ENCODE measurements around the gene MUC4. TPM values are rescaled to one million over a fixed set of nuclear protein-coding genes. Genes with fewer than 3 reads are reported as not detected.
A peak's percentile ranks its signal among the peaks of the same experiment; 100 is the strongest.

The MUC4 gene
- total and polyA plus RNA-seq, 9 of the 15 experiments (the other 6 are each of a cell fraction or from before 2014, with no cell fraction given): under 0.01 to 0.21 (median 0.10) TPM; not detected in 4

GRCh38 chr3:195811756-195812155, at the start of gene MUC4 (continued):
- TF ChIP-seq TBL1XR1 (IDR thresholded peaks at IDR 0.05; ENCODE audit: low read length in 2 of 2): no peak
- no peak for TF ChIP-seq NCOA4 (IDR thresholded peaks at IDR 0.05; ENCODE audit: partially characterized antibody)
- TF ChIP-seq, protein P1, sequence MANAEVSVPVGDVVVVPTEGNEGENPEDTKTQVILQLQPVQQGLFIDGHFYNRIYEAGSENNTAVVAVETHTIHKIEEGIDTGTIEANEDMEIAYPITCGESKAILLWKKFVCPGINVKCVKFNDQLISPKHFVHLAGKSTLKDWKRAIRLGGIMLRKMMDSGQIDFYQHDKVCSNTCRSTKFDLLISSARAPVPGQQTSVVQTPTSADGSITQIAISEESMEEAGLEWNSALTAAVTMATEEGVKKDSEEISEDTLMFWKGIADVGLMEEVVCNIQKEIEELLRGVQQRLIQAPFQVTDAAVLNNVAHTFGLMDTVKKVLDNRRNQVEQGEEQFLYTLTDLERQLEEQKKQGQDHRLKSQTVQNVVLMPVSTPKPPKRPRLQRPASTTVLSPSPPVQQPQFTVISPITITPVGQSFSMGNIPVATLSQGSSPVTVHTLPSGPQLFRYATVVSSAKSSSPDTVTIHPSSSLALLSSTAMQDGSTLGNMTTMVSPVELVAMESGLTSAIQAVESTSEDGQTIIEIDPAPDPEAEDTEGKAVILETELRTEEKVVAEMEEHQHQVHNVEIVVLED (CRISPR knock-in tag; IDR thresholded peaks at IDR 0.05): no peak
- no peak for TF ChIP-seq ZSCAN29 (IDR thresholded peaks at IDR 0.05)
- peak; percentile 43; the same call in 1 of the 2 replicates for TF ChIP-seq CEBPG (CRISPR knock-in tag; IDR thresholded peaks at IDR 0.05)
- TF ChIP-seq CEBPG (tag; conservative IDR thresholded peaks at IDR 0.05 in 1 of 2, IDR thresholded peaks at IDR 0.05 in 1 of 2): no peak
- TF ChIP-seq ZNF717 (CRISPR knock-in tag; IDR thresholded peaks at IDR 0.05): no peak
- no peak for TF ChIP-seq ZNF24 (IDR thresholded peaks at IDR 0.05)
- TF ChIP-seq STAG1 (CRISPR knock-in tag; IDR thresholded peaks at IDR 0.05; ENCODE audit: borderline replicate concordance): no peak
- no peak for TF ChIP-seq GATAD2A (IDR thresholded peaks at IDR 0.05)
- TF ChIP-seq CTBP1 (IDR thresholded peaks at IDR 0.05; ENCODE audit: borderline replicate concordance): peak; percentile 77
- TF ChIP-seq POLR2AphosphoS5 (IDR thresholded peaks at IDR 0.05; ENCODE audit: control insufficient read depth, insufficient read depth, low read depth, low read length): no peak
- TF ChIP-seq SMAD2 (IDR thresholded peaks at IDR 0.05; ENCODE audit: low read depth, low read length): no peak
- TF ChIP-seq ZNF57 (CRISPR knock-in tag; IDR thresholded peaks at IDR 0.05): no peak
- TF ChIP-seq FOS (IDR thresholded peaks at IDR 0.05; ENCODE audit: extremely low read depth, insufficient read length): no peak
- TF ChIP-seq, protein P2, sequence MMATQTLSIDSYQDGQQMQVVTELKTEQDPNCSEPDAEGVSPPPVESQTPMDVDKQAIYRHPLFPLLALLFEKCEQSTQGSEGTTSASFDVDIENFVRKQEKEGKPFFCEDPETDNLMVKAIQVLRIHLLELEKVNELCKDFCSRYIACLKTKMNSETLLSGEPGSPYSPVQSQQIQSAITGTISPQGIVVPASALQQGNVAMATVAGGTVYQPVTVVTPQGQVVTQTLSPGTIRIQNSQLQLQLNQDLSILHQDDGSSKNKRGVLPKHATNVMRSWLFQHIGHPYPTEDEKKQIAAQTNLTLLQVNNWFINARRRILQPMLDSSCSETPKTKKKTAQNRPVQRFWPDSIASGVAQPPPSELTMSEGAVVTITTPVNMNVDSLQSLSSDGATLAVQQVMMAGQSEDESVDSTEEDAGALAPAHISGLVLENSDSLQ (IDR thresholded peaks at IDR 0.05): peak; percentile 38
- TF ChIP-seq ZHX1 (conservative IDR thresholded peaks at IDR 0.05; ENCODE audit: low read length): no peak
- TF ChIP-seq POLR2G (IDR thresholded peaks at IDR 0.05; ENCODE audit: low read depth, low read length): 0 out of 2 replicates have a peak, but pooled peaks have one; percentile 23
- no peak for TF ChIP-seq CBFA2T3 (IDR thresholded peaks at IDR 0.05)
- TF ChIP-seq SOX6 (IDR thresholded peaks at IDR 0.05): peak; percentile 73; the same call in 1 of the 2 replicates
- TF ChIP-seq, protein P3, sequence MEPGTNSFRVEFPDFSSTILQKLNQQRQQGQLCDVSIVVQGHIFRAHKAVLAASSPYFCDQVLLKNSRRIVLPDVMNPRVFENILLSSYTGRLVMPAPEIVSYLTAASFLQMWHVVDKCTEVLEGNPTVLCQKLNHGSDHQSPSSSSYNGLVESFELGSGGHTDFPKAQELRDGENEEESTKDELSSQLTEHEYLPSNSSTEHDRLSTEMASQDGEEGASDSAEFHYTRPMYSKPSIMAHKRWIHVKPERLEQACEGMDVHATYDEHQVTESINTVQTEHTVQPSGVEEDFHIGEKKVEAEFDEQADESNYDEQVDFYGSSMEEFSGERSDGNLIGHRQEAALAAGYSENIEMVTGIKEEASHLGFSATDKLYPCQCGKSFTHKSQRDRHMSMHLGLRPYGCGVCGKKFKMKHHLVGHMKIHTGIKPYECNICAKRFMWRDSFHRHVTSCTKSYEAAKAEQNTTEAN (CRISPR knock-in tag; IDR thresholded peaks at IDR 0.05): no peak
- TF ChIP-seq, protein P4, sequence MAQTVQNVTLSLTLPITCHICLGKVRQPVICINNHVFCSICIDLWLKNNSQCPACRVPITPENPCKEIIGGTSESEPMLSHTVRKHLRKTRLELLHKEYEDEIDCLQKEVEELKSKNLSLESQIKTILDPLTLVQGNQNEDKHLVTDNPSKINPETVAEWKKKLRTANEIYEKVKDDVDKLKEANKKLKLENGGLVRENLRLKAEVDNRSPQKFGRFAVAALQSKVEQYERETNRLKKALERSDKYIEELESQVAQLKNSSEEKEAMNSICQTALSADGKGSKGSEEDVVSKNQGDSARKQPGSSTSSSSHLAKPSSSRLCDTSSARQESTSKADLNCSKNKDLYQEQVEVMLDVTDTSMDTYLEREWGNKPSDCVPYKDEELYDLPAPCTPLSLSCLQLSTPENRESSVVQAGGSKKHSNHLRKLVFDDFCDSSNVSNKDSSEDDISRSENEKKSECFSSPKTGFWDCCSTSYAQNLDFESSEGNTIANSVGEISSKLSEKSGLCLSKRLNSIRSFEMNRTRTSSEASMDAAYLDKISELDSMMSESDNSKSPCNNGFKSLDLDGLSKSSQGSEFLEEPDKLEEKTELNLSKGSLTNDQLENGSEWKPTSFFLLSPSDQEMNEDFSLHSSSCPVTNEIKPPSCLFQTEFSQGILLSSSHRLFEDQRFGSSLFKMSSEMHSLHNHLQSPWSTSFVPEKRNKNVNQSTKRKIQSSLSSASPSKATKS (CRISPR knock-in tag; IDR thresholded peaks at IDR 0.05): no peak

All from K562 (cell line).